Midbrain (tissue), 1 donor: ENCODE results near the gene GMDS.
"Not testable (repeated sequence)": the region's sequence is repeated elsewhere in the genome, so short reads cannot be mapped to it uniquely, and the experiment has no call there.

Experiments used
- DNase-seq: peaks from one replicate; lab custom pipeline; 2025; lab: John Stamatoyannopoulos, UW

Gene GMDS

GRCh38 chr6:1858196-1858595, 387.2 kb downstream of the GMDS start:
- no peak for DNase-seq

GRCh38 chr6:1856381-1856780, 389.0 kb downstream of the GMDS start:
- DNase-seq: no peak

GRCh38 chr6:1855890-1856289, 389.5 kb downstream of the GMDS start:
- no peak for DNase-seq

GRCh38 chr6:1854296-1854695, 391.1 kb downstream of the GMDS start:
- no peak for DNase-seq

GRCh38 chr6:1853761-1854160, 391.6 kb downstream of the GMDS start:
- no peak for DNase-seq

GRCh38 chr6:1851681-1852456, 393.5 kb downstream of the GMDS start:
- DNase-seq: no peak

- DNase-seq: no peak
These were observed 394.6 kb downstream of the GMDS start for GRCh38 chr6:1850840-1851157.

- DNase-seq: no peak
These were observed 395.1 kb downstream of the GMDS start for GRCh38 chr6:1850121-1850839.

GRCh38 chr6:1849691-1850090, 395.7 kb downstream of the GMDS start:
- no peak for DNase-seq

GRCh38 chr6:1848752-1849151, 396.7 kb downstream of the GMDS start:
- DNase-seq: no peak

- DNase-seq: no peak
These were observed 398.8 kb downstream of the GMDS start for GRCh38 chr6:1846611-1847010.

GRCh38 chr6:1845543-1845942, 399.9 kb downstream of the GMDS start:
- DNase-seq: not testable (repeated sequence)

GRCh38 chr6:1842334-1842733, 403.1 kb downstream of the GMDS start:
- no peak for DNase-seq

- DNase-seq: no peak
These were observed 404.3 kb downstream of the GMDS start for GRCh38 chr6:1841136-1841535.

GRCh38 chr6:1840491-1841121, 404.8 kb downstream of the GMDS start:
- no peak for DNase-seq

GRCh38 chr6:1839361-1839760, 406.0 kb downstream of the GMDS start:
- no peak for DNase-seq

- no peak for DNase-seq
These were observed 406.7 kb downstream of the GMDS start for GRCh38 chr6:1838604-1839213.

GRCh38 chr6:1837826-1838225, 407.6 kb downstream of the GMDS start:
- DNase-seq: no peak

- DNase-seq: no peak
These were observed 408.7 kb downstream of the GMDS start for GRCh38 chr6:1836690-1837089.

GRCh38 chr6:1834646-1835516, 410.5 kb downstream of the GMDS start:
- no peak for DNase-seq

- DNase-seq: no peak
These were observed 411.2 kb downstream of the GMDS start for GRCh38 chr6:1834207-1834606.
